Prostate gland (tissue), 2 donors: ENCODE results near the gene SLC6A6. TPM values are rescaled to one million over a fixed set of nuclear protein-coding genes. Genes with fewer than 3 reads are reported as not detected.
A peak's percentile ranks its signal among the peaks of the same experiment; 100 is the strongest.

Source experiments
- DNase-seq: peaks from one replicate; pipeline ENCODE4 v3.0.0-alpha.2; 2019; ENCODE audit warnings: low spot score
- H3K27ac ChIP-seq, 2 donors: fragments of 200-600 bp; sonication (generic); 2 replicates each; pipeline ENCODE4 v1.5.1; 2017 to 2019
- H3K27me3 ChIP-seq: fragments of 200-600 bp; sonication (generic); replicated peaks from 2 replicates; pipeline ENCODE4 v1.5.1; 2019; ENCODE audit not compliant: insufficient read depth
- H3K36me3 ChIP-seq, 2 donors: fragments of 200-600 bp; sonication (generic); 1 replicate in 1 of 2; 2 replicates in 1 of 2; pipeline versions ENCODE4 v1.5.1 to v1.8.1; 2017 to 2019
- H3K4me1 ChIP-seq: fragments of 200-600 bp; sonication (generic); replicated peaks from 2 replicates; pipeline ENCODE4 v1.5.1; 2019
- H3K4me3 ChIP-seq, 2 donors: fragments of 200-600 bp; sonication (generic); 2 replicates each; pipeline ENCODE4 v1.5.1; 2017 to 2019
- H3K9me3 ChIP-seq: fragments of 200-600 bp; sonication (generic); 2 replicates; pipeline ENCODE4 v1.5.1; 2017
- CTCF ChIP-seq, 4 experiments: fragments of 200-600 bp in 2 of 4; fragments of 450-650 bp in 2 of 4; sonication (generic) in 2 of 4; IDR thresholded peaks; 1 replicate in 3 of 4; 2 replicates in 1 of 4; pipeline ENCODE4 v1.5.1; 2016 to 2019; ENCODE audit warnings: antibody characterized with exemption in 4 of 4, mild to moderate bottlenecking in 2 of 4, moderate library complexity in 2 of 4
- POLR2A ChIP-seq: fragments of 450-650 bp; IDR thresholded peaks from one replicate; pipeline ENCODE4 v1.6.1; 2016; ENCODE audit warnings: antibody characterized with exemption, mild to moderate bottlenecking
- POLR2AphosphoS5 ChIP-seq: sonication (generic); formaldehyde crosslinking; IDR thresholded peaks from one replicate; pipeline ENCODE4 v1.6.1; 2017; ENCODE audit warnings: antibody characterized with exemption
- WGBS: methylation state at CpG from one replicate; pipeline ENCODE4 v1.1.5; 2018; 5-methylcytosine and 5-hydroxymethylcytosine counted together
- intact Hi-C: fragments of 100-400 bp; cut with DNase I; formaldehyde crosslinking; loops from one replicate; pipeline ENCODE4 v1.14.2; 2022
- total RNA-seq, 2 donors: library from RNA; depleted of rRNA; stranded (reverse); fragments of >200 nt; gene quantifications; one replicate each; pipeline ENCODE4 v1.1.0, GENCODE V29; 2016

Gene SLC6A6
- total RNA-seq, 2 donors from 2014 or later, result 6.9 to 24.5 TPM

DNA sequence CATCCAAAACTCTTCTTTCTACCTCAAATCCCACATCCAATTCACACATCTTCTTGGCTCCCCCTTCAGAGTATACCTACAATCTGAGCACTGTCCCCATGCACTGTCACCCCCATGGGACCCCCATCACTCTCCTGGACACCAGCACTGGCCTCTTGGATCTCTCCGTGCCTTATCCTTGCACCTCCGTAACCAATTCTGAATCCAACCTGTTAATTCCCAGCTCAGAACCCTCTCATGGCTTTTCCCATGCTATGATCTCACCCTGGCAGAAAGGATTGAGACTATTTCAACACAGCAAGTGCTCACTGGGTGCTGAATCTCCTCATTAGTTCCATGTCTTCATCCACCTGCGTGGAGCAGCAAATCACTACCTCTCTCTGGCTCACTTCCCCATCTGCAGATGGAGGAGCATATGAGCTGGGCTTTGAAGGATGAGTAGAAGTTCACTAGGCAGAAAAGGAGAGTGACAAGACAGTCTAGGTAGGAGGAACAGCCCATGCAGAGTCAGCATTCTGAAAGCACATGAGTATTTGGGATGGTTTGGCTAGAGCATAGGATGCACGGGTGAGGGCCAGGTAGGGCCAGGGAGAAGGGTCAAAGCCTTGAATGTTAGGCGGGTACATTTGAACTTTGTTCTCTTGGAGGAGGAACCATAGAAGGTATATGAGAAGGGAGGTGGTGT lies 48.7 kb downstream of the SLC6A6 start:
- intact Hi-C loops, result loop anchor here (5.0 to 10.0 kb wide), 2 partner anchors 49 to 326 kb away; partner anchors contain the start of genes CHCHD4, SLC6A6 and TMEM43

DNA sequence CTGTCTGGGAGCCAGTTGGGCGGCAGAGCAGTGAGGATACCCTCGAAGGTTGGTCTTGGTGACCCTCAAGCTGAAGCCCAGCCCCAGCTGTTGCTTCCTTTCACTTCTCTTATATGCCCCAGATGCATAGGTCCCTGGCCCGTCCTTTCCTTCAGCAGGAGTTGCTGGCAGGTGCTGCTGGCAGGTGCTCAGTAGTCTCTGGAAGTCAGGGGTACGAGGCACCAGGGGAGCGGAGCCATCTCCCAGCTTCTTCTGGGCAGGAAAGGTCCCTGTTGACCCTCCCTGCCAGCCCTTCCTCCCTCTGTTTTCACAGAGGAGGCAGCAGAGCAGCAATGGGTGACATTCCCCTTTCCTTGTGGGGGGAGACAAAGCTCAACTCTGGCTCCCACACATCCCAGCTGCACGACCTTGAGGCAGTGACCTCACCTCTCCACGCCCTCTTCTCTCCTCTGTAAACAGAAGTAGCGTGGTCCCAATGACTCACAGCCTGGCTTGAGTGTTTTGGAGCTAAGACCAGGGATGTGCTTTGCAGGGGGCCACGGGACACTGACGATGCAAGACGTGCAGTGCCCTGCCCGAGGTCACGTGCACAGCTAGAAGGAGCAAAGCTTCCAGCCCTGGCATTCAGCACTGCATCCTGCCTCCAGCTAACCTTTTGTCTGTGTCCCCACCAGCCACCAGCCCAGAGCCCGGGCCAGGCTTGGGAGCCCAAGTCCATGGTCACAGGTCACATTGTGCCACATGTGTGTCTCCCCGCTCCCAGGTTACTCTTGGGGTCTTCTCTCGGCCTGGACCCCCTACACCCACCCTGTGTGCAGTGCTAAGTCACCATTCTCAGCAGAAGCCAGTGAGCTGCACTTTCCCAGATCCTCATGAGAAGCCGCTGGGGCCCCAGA lies 49.7 kb downstream of the SLC6A6 start:
- TF ChIP-seq POLR2AphosphoS5, result peak; percentile 32
- TF ChIP-seq CTCF (IDR thresholded peaks at IDR 0.05), result no peak
- peaks cover 8% of the 10 kb centered on the region for H3K4me1 ChIP-seq
- peak; percentile 19 for DNase-seq
- no peaks in the 10 kb centered on the region for H3K27me3 ChIP-seq
- 45% methylated on average over 16 of the region's 17 CpGs for WGBS
- no peaks in the 10 kb centered on the region for H3K36me3 ChIP-seq
- H3K9me3 ChIP-seq, result no peaks in the 10 kb centered on the region
- H3K4me3 ChIP-seq, result no peak overlapping the region
- intact Hi-C loops, result loop anchor here (5.0 to 10.0 kb wide), 2 partner anchors 50 to 327 kb away; partner anchors contain the start of genes CHCHD4, SLC6A6 and TMEM43
- peak overlapping the region; percentile 57 to 63 for H3K27ac ChIP-seq

More for the DNA sequence above, 48.7 kb downstream of the SLC6A6 start:
- no peaks in the 10 kb centered on the region for H3K9me3 ChIP-seq
- WGBS, result 98% methylated on average over 5 of the region's 5 CpGs
- H3K27ac ChIP-seq, result no peak overlapping the region
- DNase-seq, result no peak
- peaks cover 8% of the 10 kb centered on the region for H3K4me1 ChIP-seq
- H3K27me3 ChIP-seq, result no peaks in the 10 kb centered on the region
- H3K4me3 ChIP-seq, result no peak overlapping the region
- TF ChIP-seq CTCF (IDR thresholded peaks at IDR 0.05) (no peak), POLR2AphosphoS5 (no peak), POLR2A (no peak)
- H3K36me3 ChIP-seq, result no peaks in the 10 kb centered on the region

- Histone ChIP-seq H3K4me1 (peaks cover 8% of the 10 kb centered on the region), H3K27me3 (no peaks in the 10 kb centered on the region), H3K36me3 (no peaks in the 10 kb centered on the region), H3K27ac (peak overlapping the region; percentile 57 to 63), H3K4me3 (no peak overlapping the region), H3K9me3 (no peaks in the 10 kb centered on the region)
- TF ChIP-seq CTCF (IDR thresholded peaks at IDR 0.05) (peak in 3 of 4 experiments; percentile 17 to 52 (median 37)), POLR2AphosphoS5 (peak; percentile 98), POLR2A (peak; percentile 22)
- peak; percentile 95 for DNase-seq
- intact Hi-C loops, result loop anchor here (5.0 to 10.0 kb wide), 2 partner anchors 51 to 328 kb away; partner anchors contain the start of genes CHCHD4, SLC6A6 and TMEM43
- whole genome bisulfite sequencing, result 9% methylated on average over 25 of the region's 25 CpGs
These were observed 50.6 kb downstream of the SLC6A6 start for GRCh38 chr3:14452740-14453710.

GRCh38 chr3:14453876-14454638 lies 51.7 kb downstream of the SLC6A6 start:
- intact Hi-C loops, result loop anchor here (5.0 to 10.0 kb wide), 2 partner anchors 52 to 329 kb away; partner anchors contain the start of genes CHCHD4, SLC6A6 and TMEM43
- peak overlapping the region; percentile 20 to 38 for H3K27ac ChIP-seq
- H3K4me1 ChIP-seq, result peaks cover 8% of the 10 kb centered on the region
- no peaks in the 10 kb centered on the region for H3K36me3 ChIP-seq
- no peak for DNase-seq
- WGBS, result 33% methylated on average over 23 of the region's 23 CpGs
- TF ChIP-seq POLR2AphosphoS5, result no peak
- TF ChIP-seq POLR2A, result no peak
- no peak for TF ChIP-seq CTCF (IDR thresholded peaks at IDR 0.05)
- H3K27me3 ChIP-seq, result no peaks in the 10 kb centered on the region
- H3K9me3 ChIP-seq, result no peaks in the 10 kb centered on the region
- no peak overlapping the region for H3K4me3 ChIP-seq
